HG03558 (cell line): Measurements from ENCODE around the gene CIBAR2.

Experiments
- ATAC-seq: cut with Tn5 transposase; IDR thresholded peaks from one replicate; pipeline ENCODE4 v1.9.1; 2021; ENCODE audit warnings: moderate number of reproducible peaks; ENCODE audit not compliant: unreplicated experiment; ENCODE audit errors: extremely low read depth

The CIBAR2 gene

GRCh38 chr16:85048921-85049562, 63.2 kb downstream of the CIBAR2 start:
- no peak for ATAC-seq
